ENCODE results near the gene LRRC37A3. TPM values are rescaled to one million over a fixed set of nuclear protein-coding genes. Genes with fewer than 3 reads are reported as not detected.
"Not testable (repeated sequence)": the region's sequence is repeated elsewhere in the genome, so short reads cannot be mapped to it uniquely, and the experiment has no call there.

The LRRC37A3 gene
- total RNA-seq, 2 donors from 2014 or later = 12.7 to 15.5 TPM

DNA sequence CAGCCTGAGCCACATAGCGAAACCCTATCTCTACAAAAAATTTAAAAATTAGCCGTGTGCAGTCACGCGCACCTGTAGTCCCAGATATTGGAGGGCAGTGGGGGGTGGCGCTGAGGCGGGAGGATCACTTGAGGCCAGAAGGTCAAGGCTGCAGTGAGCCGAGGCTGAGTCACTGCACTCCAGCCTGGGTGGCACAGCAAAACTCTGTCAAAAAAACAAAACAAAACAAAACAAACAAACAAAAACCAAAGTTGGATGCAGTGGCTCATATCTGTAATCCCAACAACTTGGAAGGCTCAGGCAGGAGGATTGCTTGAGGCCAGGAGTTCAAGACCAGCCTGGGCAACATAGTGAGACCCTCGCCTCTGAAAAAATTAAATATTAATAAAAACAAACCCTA lies 75.4 kb downstream of the LRRC37A3 start:
- ATAC-seq; DNase-seq; intact Hi-C loops (cut with DNase I, micrococcal nuclease): not testable (repeated sequence)

- ATAC-seq; DNase-seq; intact Hi-C loops (cut with DNase I, micrococcal nuclease): not testable (repeated sequence)
Observed at GRCh38 chr17:64842900-64843299, 76.4 kb downstream of the LRRC37A3 start.

- DNase-seq; ATAC-seq; intact Hi-C loops (cut with DNase I, micrococcal nuclease): not testable (repeated sequence)
Observed at GRCh38 chr17:64840960-64841359, 78.3 kb downstream of the LRRC37A3 start.

DNA sequence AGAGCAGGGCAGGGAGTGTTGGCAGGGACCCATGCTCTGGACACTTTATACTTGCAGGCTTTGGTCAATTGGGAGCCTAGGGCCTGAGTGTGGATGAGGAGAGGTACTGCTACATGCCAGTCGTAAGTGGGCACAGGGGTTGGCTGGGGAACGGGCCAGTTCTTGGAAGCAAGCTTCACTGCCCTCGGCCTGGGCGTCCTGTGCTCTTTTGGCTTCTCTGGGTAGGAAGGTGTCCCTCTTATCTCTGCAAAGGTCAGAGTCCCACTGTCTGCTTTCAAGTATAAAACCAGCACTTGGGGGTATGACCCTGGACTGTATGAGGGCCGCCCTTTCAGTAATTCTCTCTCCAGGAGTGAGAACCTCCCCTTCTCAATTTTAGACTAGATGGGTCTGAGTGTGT lies 80.8 kb downstream of the LRRC37A3 start:
- intact Hi-C loops (cut with DNase I, micrococcal nuclease); DNase-seq; ATAC-seq: not testable (repeated sequence)

GRCh38 chr17:64837018-64837761 lies 82.1 kb downstream of the LRRC37A3 start:
- peak; percentile 94 for ATAC-seq
- peak; percentile 83 to 91 for DNase-seq
- intact Hi-C loops (cut with DNase I, micrococcal nuclease) = not testable (repeated sequence)

GRCh38 chr17:64836623-64837017 lies 82.7 kb downstream of the LRRC37A3 start:
- ATAC-seq = peak; percentile 51
- intact Hi-C loops (cut with DNase I, micrococcal nuclease) = not testable (repeated sequence)
- peak; percentile 48 to 52 for DNase-seq

GRCh38 chr17:64834060-64834459 lies 85.2 kb downstream of the LRRC37A3 start:
- ATAC-seq; intact Hi-C loops (cut with DNase I, micrococcal nuclease); DNase-seq: not testable (repeated sequence)

DNA sequence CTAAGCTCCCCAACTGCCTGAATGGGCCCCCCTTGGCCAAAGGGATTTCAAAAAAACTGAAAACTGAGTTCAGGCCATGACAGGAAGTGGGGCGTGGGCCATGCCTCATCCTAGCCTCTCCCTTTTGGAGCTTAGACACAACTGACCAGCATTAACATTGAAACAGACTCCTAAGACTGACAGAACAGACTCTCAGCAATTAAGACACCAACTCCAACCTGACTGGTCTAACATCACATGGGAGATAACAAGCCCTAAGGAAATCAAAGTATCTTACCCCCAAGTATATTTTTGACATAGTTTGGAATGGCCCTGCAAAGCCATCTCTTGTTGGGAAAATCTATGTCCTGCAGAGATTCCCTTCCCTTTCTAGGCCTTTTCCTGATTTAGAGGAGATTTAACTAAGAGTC lies 88.6 kb downstream of the LRRC37A3 start:
- ATAC-seq (peak; percentile 57), DNase-seq (peak in 1 of 2 donors; percentile 11)
- intact Hi-C loops (cut with DNase I, micrococcal nuclease) = not testable (repeated sequence)

DNA sequence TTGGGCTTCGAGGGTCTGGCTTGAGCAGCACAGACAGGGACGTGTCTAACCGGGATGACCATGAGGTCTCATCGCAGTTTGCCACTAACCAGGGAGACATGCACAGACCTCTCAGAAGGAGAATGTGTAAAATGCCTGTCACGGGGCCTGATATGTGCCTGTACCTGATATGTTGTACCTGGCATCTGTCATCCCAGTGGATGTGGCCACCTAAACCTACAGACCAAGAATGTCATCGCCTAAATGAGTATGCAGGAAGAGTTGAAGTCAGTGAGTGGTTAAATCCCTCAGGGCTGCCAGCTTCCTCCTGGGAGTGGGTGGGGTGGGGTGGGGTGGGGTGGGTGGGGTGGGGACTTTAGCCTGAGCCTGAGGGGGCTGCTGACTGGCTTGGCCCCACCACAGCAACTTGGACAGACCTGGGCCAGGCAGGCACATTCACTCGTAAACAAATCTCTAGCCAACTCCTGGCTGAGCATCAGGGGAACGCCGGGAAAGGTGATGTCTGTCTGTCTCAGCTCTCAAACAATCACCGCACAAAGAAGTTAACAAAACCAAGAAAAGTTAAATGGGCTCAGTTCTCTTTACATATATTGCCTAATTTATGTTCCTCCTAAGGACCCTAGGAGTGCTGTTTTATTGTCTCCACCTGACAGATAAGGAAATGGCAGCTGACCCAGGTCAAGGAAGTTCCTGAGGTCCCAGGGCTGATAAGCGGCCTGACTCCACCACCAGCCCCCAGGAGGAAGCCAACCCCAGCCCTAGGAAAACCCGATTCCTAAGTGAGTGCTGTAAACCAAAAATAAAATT lies 89.3 kb downstream of the LRRC37A3 start:
- ATAC-seq (peak; percentile 74), DNase-seq (peak; percentile 19 to 36)
- intact Hi-C loops (cut with DNase I, micrococcal nuclease) = not testable (repeated sequence)

- ATAC-seq; intact Hi-C loops (cut with DNase I, micrococcal nuclease); DNase-seq: not testable (repeated sequence)
Observed at GRCh38 chr17:64829068-64829467, 90.2 kb downstream of the LRRC37A3 start.

GRCh38 chr17:64818904-64819303 lies 100.4 kb downstream of the LRRC37A3 start:
- intact Hi-C loops (cut with DNase I, micrococcal nuclease); ATAC-seq: not testable (repeated sequence)
- DNase-seq = peak in 1 of 2 donors; percentile 5

DNA sequence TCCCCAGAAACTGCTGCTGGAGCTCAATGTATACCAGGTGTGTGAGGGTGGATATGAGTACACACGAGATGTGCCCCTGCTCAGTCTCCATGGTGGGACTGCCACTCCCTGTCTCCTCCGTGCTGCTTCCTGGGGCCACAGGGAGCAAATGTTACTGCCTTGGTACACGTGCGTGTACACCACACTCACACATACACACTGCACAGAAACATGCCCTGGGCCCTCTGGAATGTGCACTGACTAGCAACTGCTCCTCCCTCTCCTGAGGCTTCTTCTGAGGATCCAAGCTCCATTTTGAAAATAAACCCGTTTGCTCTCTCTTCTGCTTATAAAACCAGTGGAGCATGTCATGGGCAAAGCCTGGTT lies 103.5 kb downstream of the LRRC37A3 start:
- ATAC-seq = peak; percentile 61
- peak in 1 of 2 donors; percentile 31 for DNase-seq
- intact Hi-C loops (cut with DNase I, micrococcal nuclease) = not testable (repeated sequence)

DNA sequence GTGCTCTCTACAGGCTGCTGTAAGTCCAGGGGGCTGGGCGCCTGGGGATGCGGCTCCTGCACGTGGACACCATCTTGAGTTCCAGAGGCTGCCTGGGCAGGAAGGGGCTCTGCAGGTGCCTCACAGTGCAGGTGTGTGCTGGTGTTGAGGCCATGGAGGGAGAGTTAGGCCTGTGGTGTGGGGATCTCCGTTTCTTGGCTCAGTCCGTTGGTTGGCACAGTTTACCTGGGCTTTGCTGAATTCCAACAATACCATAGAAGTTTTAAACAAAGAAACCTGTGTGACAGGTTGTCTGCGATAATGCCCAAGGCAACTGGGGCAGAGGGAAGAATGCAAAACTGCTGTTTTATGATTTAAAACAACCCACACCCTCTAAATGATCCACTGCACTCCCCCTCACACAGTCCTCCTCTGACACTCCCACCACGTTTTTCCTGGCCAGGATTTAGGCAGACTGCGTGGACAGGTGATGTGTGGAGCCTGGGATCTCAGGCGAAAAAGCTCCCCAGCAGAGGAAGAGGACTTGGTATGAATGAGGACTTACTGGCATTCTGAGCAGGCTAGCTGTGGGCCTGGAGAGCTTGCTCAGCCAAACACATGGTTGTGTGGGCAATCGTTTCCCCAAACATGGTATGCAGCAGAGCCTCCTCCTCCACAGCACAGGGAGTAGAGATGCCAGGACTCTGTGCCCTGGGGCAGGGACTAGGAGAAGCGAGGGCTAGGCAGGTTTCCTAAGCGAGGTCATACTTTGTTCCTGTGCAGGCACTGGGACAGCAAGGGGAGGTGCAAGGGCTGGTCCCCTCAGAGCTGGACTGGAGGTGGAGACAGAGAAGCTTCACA lies 104.1 kb downstream of the LRRC37A3 start:
- intact Hi-C loops (cut with DNase I, micrococcal nuclease) = not testable (repeated sequence)
- DNase-seq (peak in 1 of 2 donors; percentile 37), ATAC-seq (peak; percentile 80)

DNA sequence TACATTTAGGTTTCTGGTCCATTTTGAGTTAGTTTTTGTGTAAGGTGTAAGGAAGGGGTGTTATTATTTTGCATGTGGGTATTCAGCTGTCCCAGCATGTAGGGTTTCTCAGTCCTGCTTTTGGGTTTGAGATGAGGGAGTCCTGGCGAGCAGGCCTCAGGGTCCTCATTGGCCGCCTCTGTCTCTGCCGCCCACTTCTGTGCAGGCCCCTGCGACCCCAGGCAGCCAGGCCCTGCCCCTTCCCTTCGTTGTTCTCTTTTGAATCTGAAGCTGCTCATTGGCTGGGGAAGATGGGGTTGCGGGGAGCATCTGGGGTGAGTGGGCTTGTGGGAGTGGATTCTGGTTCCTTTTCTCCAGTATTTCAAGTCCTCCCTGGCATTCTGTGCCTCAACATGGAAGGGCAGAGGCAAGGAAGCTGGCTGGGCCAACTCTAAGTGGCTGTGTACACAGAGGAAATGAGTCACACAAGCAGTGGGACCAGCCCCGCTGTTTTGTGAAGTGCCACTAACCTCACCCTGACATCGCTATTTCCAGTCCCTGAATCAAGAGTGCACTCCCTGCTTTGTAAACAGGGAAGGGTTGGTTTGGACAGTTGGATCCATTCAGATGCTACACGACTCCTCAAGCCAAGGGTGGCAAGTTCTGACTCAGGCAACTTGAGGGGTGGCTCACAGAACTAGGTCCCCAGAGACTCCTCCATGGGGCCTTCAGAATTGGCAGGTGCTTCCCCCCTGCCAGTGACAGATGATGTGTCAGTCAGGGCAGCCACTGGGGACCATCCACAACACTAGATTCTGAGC lies 110.9 kb downstream of the LRRC37A3 start:
- DNase-seq (peak; percentile 76 to 88), ATAC-seq (peak; percentile 98)
- intact Hi-C loops (cut with DNase I, micrococcal nuclease) = not testable (repeated sequence)
